Mesenchymal stem cell (in vitro differentiated cells and primary cell): ENCODE results near the gene CDC20. TPM values are rescaled to one million over a fixed set of nuclear protein-coding genes. Genes with fewer than 3 reads are reported as not detected.

Experiments
- DNase-seq: peaks from one replicate; pipeline ENCODE4 v3.0.0-alpha.2; 2013
- H2AFZ ChIP-seq: one replicate; pipeline ENCODE4 v1.6.1; 2013; ENCODE audit warnings: low read depth, mild to moderate bottlenecking, control low read depth, inconsistent platforms, low read length, moderate library complexity
- H2AK5ac ChIP-seq: 2 replicates; pipeline ENCODE4 v1.6.1; 2013; ENCODE audit warnings: low read length, moderate library complexity, mild to moderate bottlenecking, inconsistent platforms; ENCODE audit not compliant: severe bottlenecking
- H2BK120ac ChIP-seq: one replicate; pipeline ENCODE4 v1.6.1; 2013; ENCODE audit warnings: low read depth, mild to moderate bottlenecking, inconsistent platforms, low read length, moderate library complexity
- H2BK12ac ChIP-seq, 2 experiments: one replicate each; pipeline ENCODE4 v1.6.1; 2013; ENCODE audit warnings: inconsistent platforms in 2 of 2, low read length in 2 of 2, mild to moderate bottlenecking in 2 of 2, moderate library complexity in 2 of 2, control low read depth in 1 of 2
- H2BK15ac ChIP-seq: one replicate; pipeline ENCODE4 v1.6.1; 2013; ENCODE audit warnings: mild to moderate bottlenecking, low read depth, inconsistent platforms; ENCODE audit not compliant: poor library complexity, severe bottlenecking
- H2BK5ac ChIP-seq: 2 replicates; pipeline ENCODE4 v1.6.1; 2013; ENCODE audit warnings: low read depth, mild to moderate bottlenecking, low read length, control low read depth, inconsistent platforms; ENCODE audit not compliant: poor library complexity, severe bottlenecking
- H3K14ac ChIP-seq, 2 experiments: one replicate each; pipeline ENCODE4 v1.6.1; 2013; ENCODE audit warnings: inconsistent platforms in 2 of 2, low read length in 2 of 2, control low read depth in 1 of 2, mild to moderate bottlenecking in 1 of 2, moderate library complexity in 1 of 2
- H3K18ac ChIP-seq, 2 experiments: one replicate each; pipeline ENCODE4 v1.6.1; 2013; ENCODE audit warnings: inconsistent platforms in 2 of 2, low read length in 2 of 2, control low read depth in 1 of 2, low read depth in 1 of 2, mild to moderate bottlenecking in 1 of 2
- H3K23ac ChIP-seq, 2 experiments: one replicate each; pipeline ENCODE4 v1.6.1; 2013; ENCODE audit warnings: inconsistent platforms in 2 of 2, low read length in 2 of 2, mild to moderate bottlenecking in 2 of 2, moderate library complexity in 2 of 2, control low read depth in 1 of 2
- H3K27ac ChIP-seq: 2 replicates; pipeline ENCODE4 v1.5.1; 2013; ENCODE audit warnings: mild to moderate bottlenecking, moderate library complexity, low read length, control low read depth, inconsistent platforms; ENCODE audit not compliant: poor library complexity, severe bottlenecking
- H3K27me3 ChIP-seq, 2 experiments: 2 replicates each; pipeline versions ENCODE4 v1.6.1 to v1.7.0; 2013; ENCODE audit warnings: low read length in 2 of 2, mild to moderate bottlenecking in 2 of 2, moderate library complexity in 2 of 2, control low read depth in 1 of 2, inconsistent platforms in 1 of 2; ENCODE audit not compliant: control insufficient read depth in 1 of 2, insufficient read depth in 1 of 2
- H3K36me3 ChIP-seq, 2 experiments: 2 replicates each; pipeline versions ENCODE4 v1.6.1 to v1.7.0; 2013; ENCODE audit warnings: low read length in 2 of 2, control low read depth in 1 of 2, inconsistent platforms in 1 of 2, low read depth in 1 of 2, mild to moderate bottlenecking in 1 of 2; ENCODE audit not compliant: insufficient read depth in 2 of 2, control insufficient read depth in 1 of 2
- H3K4ac ChIP-seq, 2 experiments: one replicate each; pipeline ENCODE4 v1.6.1; 2013; ENCODE audit warnings: inconsistent platforms in 2 of 2, low read length in 2 of 2, mild to moderate bottlenecking in 2 of 2, moderate library complexity in 2 of 2, control low read depth in 1 of 2, low read depth in 1 of 2
- H3K4me1 ChIP-seq: 2 replicates; pipeline ENCODE4 v1.6.1; 2013; ENCODE audit warnings: low read depth, low read length, control low read depth; ENCODE audit not compliant: control insufficient read depth, insufficient read depth
- H3K4me2 ChIP-seq: 2 replicates; pipeline ENCODE4 v1.6.1; 2013; ENCODE audit warnings: low read length, mild to moderate bottlenecking, inconsistent platforms; ENCODE audit not compliant: poor library complexity, severe bottlenecking
- H3K4me3 ChIP-seq, 2 experiments: 2 replicates each; pipeline versions ENCODE4 v1.5.1 to v1.7.0; 2013; ENCODE audit warnings: low read length in 2 of 2, mild to moderate bottlenecking in 2 of 2, control low read depth in 1 of 2, low read depth in 1 of 2; ENCODE audit not compliant: insufficient read depth in 1 of 2
- H3K79me1 ChIP-seq: replicated peaks from 2 replicates; pipeline ENCODE4 v1.6.1; 2013; ENCODE audit warnings: mild to moderate bottlenecking, control low read depth, low read length, inconsistent platforms; ENCODE audit not compliant: poor library complexity, severe bottlenecking
- H3K9ac ChIP-seq: 2 replicates; pipeline ENCODE4 v1.7.0; 2013; ENCODE audit warnings: mild to moderate bottlenecking, low read length, moderate library complexity
- H3K9me3 ChIP-seq: 2 replicates; pipeline ENCODE4 v1.7.0; 2013; ENCODE audit warnings: mild to moderate bottlenecking, low read length; ENCODE audit not compliant: control insufficient read depth
- H4K8ac ChIP-seq: one replicate; pipeline ENCODE4 v1.6.1; 2013; ENCODE audit warnings: inconsistent platforms, mild to moderate bottlenecking, low read length, moderate library complexity
- H4K91ac ChIP-seq: one replicate; pipeline ENCODE4 v1.6.1; 2013; ENCODE audit warnings: mild to moderate bottlenecking, low read length, inconsistent platforms
- WGBS: methylation state at CpG from one replicate; pipeline ENCODE4 v1.1.7; 2013; ENCODE audit warnings: mixed read lengths; 5-methylcytosine and 5-hydroxymethylcytosine counted together
- polyA plus RNA-seq, 2 experiments: library from polyadenylated mRNA; stranded (reverse); fragments of 200-250 nt; gene quantifications; one replicate each; pipeline ENCODE4 v1.2.3, GENCODE V29; 2013

CDC20 gene
- polyA plus RNA-seq (2013, experiment 1 of 2), result 10.3 TPM
- polyA plus RNA-seq (2013, experiment 2 of 2), result 9.8 TPM

DNA sequence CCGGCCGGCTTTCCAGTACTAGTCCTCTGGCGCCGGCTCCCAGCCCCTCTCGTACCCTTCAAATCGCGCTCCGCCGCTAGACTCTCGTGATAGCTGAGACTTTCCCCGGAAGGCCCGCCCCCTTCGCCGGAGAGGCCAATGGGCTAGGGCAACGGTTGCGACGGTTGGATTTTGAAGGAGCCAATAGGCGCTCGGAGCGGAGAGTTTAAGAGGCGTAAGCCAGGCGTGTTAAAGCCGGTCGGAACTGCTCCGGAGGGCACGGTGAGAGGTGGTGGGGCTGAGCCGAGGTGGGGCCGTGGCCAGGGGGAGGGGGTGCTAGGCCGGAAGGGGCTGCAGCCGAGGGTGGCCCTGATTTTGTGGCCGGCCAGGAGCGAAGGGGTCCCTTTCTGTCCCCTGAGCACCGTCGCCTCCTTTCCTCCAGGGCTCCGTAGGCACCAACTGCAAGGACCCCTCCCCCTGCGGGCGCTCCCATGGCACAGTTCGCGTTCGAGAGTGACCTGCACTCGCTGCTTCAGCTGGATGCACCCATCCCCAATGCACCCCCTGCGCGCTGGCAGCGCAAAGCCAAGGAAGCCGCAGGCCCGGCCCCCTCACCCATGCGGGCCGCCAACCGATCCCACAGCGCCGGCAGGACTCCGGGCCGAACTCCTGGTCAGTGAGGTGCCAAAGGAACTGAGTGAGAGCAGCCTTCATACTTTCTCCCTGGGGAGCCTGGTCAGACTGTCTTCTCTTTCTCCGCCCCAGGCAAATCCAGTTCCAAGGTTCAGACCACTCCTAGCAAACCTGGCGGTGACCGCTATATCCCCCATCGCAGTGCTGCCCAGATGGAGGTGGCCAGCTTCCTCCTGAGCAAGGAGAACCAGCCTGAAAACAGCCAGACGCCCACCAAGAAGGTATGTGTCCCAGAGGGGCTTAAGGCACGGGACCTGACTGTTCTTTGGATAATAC lies at the start of gene CDC20:
Gene CDC20 (plus strand): TSS at position 236 of the 948 bp plus-strand sequence. CDS start 235 bp downstream, at position 471.
- Histone ChIP-seq H3K79me1 (peaks cover 5% of the 10 kb centered on the region), H2BK5ac (no peak within 1 kb of the TSS), H3K4me1 (peaks cover 17% of the 10 kb centered on the region), H3K4me2 (peak within 1 kb of the TSS; percentile 91), H2AK5ac (no peak within 1 kb of the TSS), H4K91ac (peak within 1 kb of the TSS; percentile 80), H2BK120ac (no peak within 1 kb of the TSS), H3K23ac (no peak within 1 kb of the TSS), H3K9ac (peak within 1 kb of the TSS; percentile 93), H4K8ac (peak within 1 kb of the TSS; percentile 47), H2AFZ (peak within 1 kb of the TSS; percentile 7), H3K27me3 (no peaks in the 10 kb centered on the region), H2BK15ac (peak within 1 kb of the TSS; percentile 8), H2BK12ac (no peak within 1 kb of the TSS), H3K27ac (peak within 1 kb of the TSS; percentile 93), H3K4me3 (peak within 1 kb of the TSS; percentile 71 to 88), H3K4ac (peak within 1 kb of the TSS; percentile 1 to 42), H3K9me3 (no peaks in the 10 kb centered on the region), H3K14ac (no peak within 1 kb of the TSS), H3K18ac (peak within 1 kb of the TSS; percentile 56 to 64), H3K36me3 (peaks cover 28 to 41% of the 10 kb centered on the region in 2 experiments)
- DNase-seq, result peak; percentile 97
- 1% methylated on average over 58 of the region's 59 CpGs for WGBS

DNA sequence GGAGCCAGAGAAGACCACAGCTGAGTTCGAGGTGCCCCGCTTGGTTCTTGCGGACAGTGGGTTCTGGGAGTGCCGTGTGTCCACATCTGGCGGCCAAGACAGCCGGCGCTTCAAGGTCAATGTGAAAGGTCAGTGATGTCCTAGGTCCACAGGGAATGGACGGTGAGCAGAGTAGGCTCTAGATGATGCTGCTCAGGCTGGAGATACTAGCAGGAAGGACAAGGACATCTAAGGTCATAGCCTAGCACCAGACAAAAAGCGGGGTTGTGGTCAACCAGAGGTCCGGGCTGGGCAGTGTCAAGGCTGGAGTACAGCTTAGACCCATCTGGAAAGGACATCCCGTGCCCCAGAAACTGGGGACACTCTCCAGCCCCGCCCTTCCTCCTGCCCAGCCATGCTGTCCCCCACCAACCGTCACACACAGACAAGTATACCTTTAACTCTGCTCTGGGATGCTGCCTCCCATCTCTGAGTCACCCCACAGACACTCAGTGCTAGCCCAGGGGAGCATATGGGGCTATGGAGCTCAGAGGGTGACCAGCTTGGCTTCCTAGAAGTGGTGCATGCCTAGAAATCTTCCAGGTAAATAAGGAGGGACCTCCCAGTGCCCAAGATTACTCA lies 49.3 kb upstream of the CDC20 start:
- H3K36me3 ChIP-seq, result no peaks in the 10 kb centered on the region
- H2AK5ac ChIP-seq, result no peak overlapping the region
- no peak overlapping the region for H3K27ac ChIP-seq
- no peak overlapping the region for H2BK15ac ChIP-seq
- H3K27me3 ChIP-seq, result peaks cover 3 to 10% of the 10 kb centered on the region in 2 experiments
- no peak overlapping the region for H3K23ac ChIP-seq
- H3K79me1 ChIP-seq, result no peaks in the 10 kb centered on the region
- H3K4me2 ChIP-seq, result no peak overlapping the region
- peaks cover 7% of the 10 kb centered on the region for H3K4me1 ChIP-seq
- H2BK12ac ChIP-seq, result no peak overlapping the region
- no peak overlapping the region for H3K4ac ChIP-seq
- H3K4me3 ChIP-seq, result no peak overlapping the region
- H4K91ac ChIP-seq, result no peak overlapping the region
- no peak overlapping the region for H2BK120ac ChIP-seq
- H3K9me3 ChIP-seq, result no peaks in the 10 kb centered on the region
- H2AFZ ChIP-seq, result no peak overlapping the region
- 86% methylated on average over 13 of the region's 13 CpGs for WGBS
- H2BK5ac ChIP-seq, result no peak overlapping the region
- no peak overlapping the region for H3K9ac ChIP-seq
- no peak overlapping the region for H3K14ac ChIP-seq
- H4K8ac ChIP-seq, result no peak overlapping the region
- H3K18ac ChIP-seq, result no peak overlapping the region
- DNase-seq, result no peak

DNA sequence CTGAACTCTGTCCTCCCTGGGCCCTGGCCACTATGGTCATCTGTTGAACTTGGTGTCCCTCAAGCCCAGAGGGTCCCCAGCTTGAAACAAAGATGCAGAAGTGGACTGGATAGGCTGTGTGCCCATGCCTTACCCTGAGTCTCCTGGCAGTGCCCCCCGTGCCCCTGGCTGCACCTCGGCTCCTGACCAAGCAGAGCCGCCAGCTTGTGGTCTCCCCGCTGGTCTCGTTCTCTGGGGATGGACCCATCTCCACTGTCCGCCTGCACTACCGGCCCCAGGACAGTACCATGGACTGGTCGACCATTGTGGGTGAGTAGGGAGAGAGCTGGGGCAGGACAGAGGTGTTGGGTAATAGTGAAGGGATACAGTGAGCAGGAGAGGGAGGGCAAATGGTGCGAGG lies 47.3 kb upstream of the CDC20 start:
- no peak overlapping the region for H2BK15ac ChIP-seq
- H3K79me1 ChIP-seq, result no peaks in the 10 kb centered on the region
- no peak overlapping the region for H3K14ac ChIP-seq
- H3K18ac ChIP-seq, result no peak overlapping the region
- WGBS, result 93% methylated on average over 9 of the region's 9 CpGs
- H4K91ac ChIP-seq, result no peak overlapping the region
- no peak overlapping the region for H3K23ac ChIP-seq
- no peak overlapping the region for H2AFZ ChIP-seq
- H3K9me3 ChIP-seq, result no peaks in the 10 kb centered on the region
- no peak for DNase-seq
- no peak overlapping the region for H3K4me2 ChIP-seq
- H3K27me3 ChIP-seq, result peaks cover 2 to 10% of the 10 kb centered on the region in 2 experiments
- H3K4me3 ChIP-seq, result no peak overlapping the region
- no peak overlapping the region for H2BK12ac ChIP-seq
- H2AK5ac ChIP-seq, result no peak overlapping the region
- no peak overlapping the region for H4K8ac ChIP-seq
- no peak overlapping the region for H2BK120ac ChIP-seq
- H3K4ac ChIP-seq, result no peak overlapping the region
- H3K4me1 ChIP-seq, result peaks cover 7% of the 10 kb centered on the region
- no peaks in the 10 kb centered on the region for H3K36me3 ChIP-seq
- no peak overlapping the region for H3K9ac ChIP-seq
- no peak overlapping the region for H2BK5ac ChIP-seq
- H3K27ac ChIP-seq, result no peak overlapping the region

DNA sequence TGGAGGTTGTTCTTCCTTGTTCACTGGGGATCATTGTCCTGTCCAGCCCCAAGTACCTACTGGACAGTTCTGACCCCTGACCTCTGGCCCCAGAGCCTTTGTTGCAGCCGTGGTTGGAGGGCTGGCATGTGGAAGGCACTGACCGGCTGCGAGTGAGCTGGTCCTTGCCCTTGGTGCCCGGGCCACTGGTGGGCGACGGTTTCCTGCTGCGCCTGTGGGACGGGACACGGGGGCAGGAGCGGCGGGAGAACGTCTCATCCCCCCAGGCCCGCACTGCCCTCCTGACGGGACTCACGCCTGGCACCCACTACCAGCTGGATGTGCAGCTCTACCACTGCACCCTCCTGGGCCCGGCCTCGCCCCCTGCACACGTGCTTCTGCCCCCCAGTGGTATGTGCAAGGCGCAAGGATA lies 46.6 kb upstream of the CDC20 start:
- H2BK5ac ChIP-seq, result no peak overlapping the region
- 90% methylated on average over 17 of the region's 19 CpGs for WGBS
- H2BK120ac ChIP-seq, result no peak overlapping the region
- H3K36me3 ChIP-seq, result no peaks in the 10 kb centered on the region
- no peak for DNase-seq
- H3K27me3 ChIP-seq, result peaks cover 0 to 9% of the 10 kb centered on the region in 2 experiments
- peak overlapping the region; percentile 22 for H4K91ac ChIP-seq
- no peak overlapping the region for H3K18ac ChIP-seq
- H3K14ac ChIP-seq, result no peak overlapping the region
- no peak overlapping the region for H3K4me2 ChIP-seq
- H3K9ac ChIP-seq, result no peak overlapping the region
- no peak overlapping the region for H2BK12ac ChIP-seq
- H2BK15ac ChIP-seq, result no peak overlapping the region
- H3K27ac ChIP-seq, result no peak overlapping the region
- no peak overlapping the region for H3K4me3 ChIP-seq
- no peak overlapping the region for H4K8ac ChIP-seq
- no peak overlapping the region for H3K4ac ChIP-seq
- H2AFZ ChIP-seq, result no peak overlapping the region
- H3K9me3 ChIP-seq, result no peaks in the 10 kb centered on the region
- no peaks in the 10 kb centered on the region for H3K79me1 ChIP-seq
- H3K23ac ChIP-seq, result no peak overlapping the region
- no peak overlapping the region for H2AK5ac ChIP-seq
- peaks cover 7% of the 10 kb centered on the region for H3K4me1 ChIP-seq
